Ovary (tissue), 9 donors: ENCODE results near the gene ALK. TPM values are rescaled to one million over a fixed set of nuclear protein-coding genes. Genes with fewer than 3 reads are reported as not detected.

Experiments used
- DNase-seq, 5 donors: peaks; one replicate each; pipeline ENCODE4 v3.0.0-alpha.2; 2019 to 2020
- H3K27ac ChIP-seq, 2 donors: fragments of 200-600 bp; one replicate each; pipeline versions ENCODE4 v1.5.1 to v1.8.0; 2019 to 2022
- H3K27me3 ChIP-seq: fragments of 200-600 bp; one replicate; pipeline ENCODE4 v1.8.0; 2022
- H3K36me3 ChIP-seq: fragments of 200-600 bp; sonication (generic); one replicate; pipeline ENCODE4 v1.5.1; 2019
- H3K4me1 ChIP-seq: one replicate; pipeline ENCODE4 v1.8.1; 2013; ENCODE audit warnings: mild to moderate bottlenecking, moderate library complexity; ENCODE audit not compliant: insufficient read depth
- H3K4me3 ChIP-seq: fragments of 200-600 bp; sonication (generic); one replicate; pipeline ENCODE4 v1.5.1; 2017
- H3K9me3 ChIP-seq, 2 donors: fragments of 200-600 bp in 1 of 2; sonication (generic) in 1 of 2; one replicate each; pipeline versions ENCODE4 v1.5.1 to v1.8.1; 2013 to 2019; ENCODE audit warnings: mild to moderate bottlenecking in 1 of 2, moderate library complexity in 1 of 2
- EP300 ChIP-seq: sonication (generic); formaldehyde crosslinking; IDR thresholded peaks from one replicate; pipeline ENCODE4 v1.6.1; 2017; ENCODE audit warnings: antibody characterized with exemption
- POLR2A ChIP-seq: fragments of 450-650 bp; IDR thresholded peaks from one replicate; pipeline ENCODE4 v1.6.1; 2017; ENCODE audit warnings: antibody characterized with exemption, mild to moderate bottlenecking, moderate library complexity
- WGBS, 3 donors: extraction: QIAGEN DNeasy Blood & Tissue Kit in 1 of 3; methylation state at CpG; one replicate each; pipeline versions ENCODE4 v1.1.5 to v1.1.7; 2013 to 2017; 5-methylcytosine and 5-hydroxymethylcytosine counted together
- intact Hi-C, 4 donors: fragments of 100-400 bp; cut with DNase I; formaldehyde crosslinking; loops; one replicate each; pipeline versions ENCODE4 v1.11.0 to v1.15.1; 2022 to 2023
- polyA plus RNA-seq, 2 donors: library from polyadenylated mRNA; stranded (reverse); fragments of 200-250 nt in 1 of 2; fragments of 350-450 nt in 1 of 2; fragmentation: Illumina TruSeq in 1 of 2; extraction: RNeasy Lipid Tissue Mini Kit (QIAGEN cat#74804) in 1 of 2; gene quantifications; one replicate each; pipeline ENCODE4 v1.2.3, GENCODE V29; 2013 to 2014
- total RNA-seq, 7 donors: library from RNA; depleted of rRNA in 2 of 7; stranded (reverse); fragments of >200 nt in 2 of 7; fragmentation: NEBNext Ultra II Directional in 3 of 7; extraction: Animal tissue kit (Norgen Biotek cat#: 25700) in 3 of 7; gene quantifications; one replicate each; pipeline versions ENCODE4 v1.1.0 to v1.2.4, GENCODE V29; 2016 to 2023
- TF ChIP-seq, protein P1 (sequence below), 3 donors: fragments of 450-650 bp in 2 of 3; fragments of 200-600 bp in 1 of 3; IDR thresholded peaks; one replicate each; pipeline versions ENCODE4 v1.5.1 to v1.8.0; 2016 to 2022; ENCODE audit warnings: antibody characterized with exemption in 3 of 3, mild to moderate bottlenecking in 1 of 3
- donor health status: DM: no; HTN: no; CAD: no; lungs with moderate emphysema.
- donor health status: DM: no; HTN: no; CAD: no.
- donor health status: Bipolar disorder and iron deficiency.
- donor health status: DM: yes; HTN: yes; CAD: no.
- donor health status: DM: no; HTN: no; CAD: no.
- donor health status: DM: yes; HTN: yes; CAD: no.

ALK gene
- total and polyA plus RNA-seq, 9 donors = 0.05 to 1.7 (median 0.23) TPM; not detected in 1

DNA sequence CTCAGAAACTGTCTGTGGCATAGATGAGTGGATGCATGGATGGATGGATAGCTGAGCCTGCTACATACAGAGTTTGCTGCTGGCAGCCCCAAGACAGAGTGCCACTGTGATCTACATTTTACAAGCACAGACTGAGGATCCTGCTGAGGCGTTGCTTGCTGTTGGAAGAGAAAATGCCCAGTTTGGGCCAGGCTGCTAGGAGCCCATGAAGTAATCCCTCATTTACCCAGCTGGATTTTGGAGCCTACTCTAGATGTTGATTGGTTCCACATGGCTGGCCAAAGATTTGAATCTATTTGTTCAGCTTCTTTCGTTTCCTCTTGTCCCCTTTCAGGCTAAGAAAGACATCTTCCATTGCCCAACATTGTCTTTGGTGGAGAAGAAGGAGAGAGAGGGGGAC, 544.8 kb downstream of the ALK start:
- 76 to 85% (median 78%) methylated on average over 2 of the region's 2 CpGs for WGBS, 3 donors

DNA sequence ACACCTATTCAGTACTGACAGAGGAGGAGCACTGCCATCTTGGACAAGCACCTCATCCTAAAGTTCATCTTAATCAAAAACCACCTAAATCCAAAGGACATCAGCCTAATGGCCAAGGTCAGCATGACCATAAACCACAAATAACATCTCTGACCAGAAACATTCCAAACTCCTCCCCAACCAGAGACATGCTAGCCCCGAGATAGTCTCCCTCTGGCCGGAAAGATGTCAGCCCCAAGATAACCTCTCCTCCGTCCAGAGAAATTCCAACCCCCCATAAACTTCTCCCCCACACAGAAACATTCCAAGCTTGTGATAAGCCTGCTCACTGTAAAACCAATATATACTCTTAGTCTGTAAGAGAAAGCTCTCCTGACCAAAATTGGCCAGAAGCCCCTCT, 545.5 kb downstream of the ALK start:
- Histone ChIP-seq H3K27ac (no peak overlapping the region), H3K36me3 (no peaks in the 10 kb centered on the region), H3K27me3 (no peaks in the 10 kb centered on the region), H3K9me3 (no peaks in the 10 kb centered on the region), H3K4me3 (no peak overlapping the region), H3K4me1 (no peaks in the 10 kb centered on the region)
- TF ChIP-seq, protein P1, sequence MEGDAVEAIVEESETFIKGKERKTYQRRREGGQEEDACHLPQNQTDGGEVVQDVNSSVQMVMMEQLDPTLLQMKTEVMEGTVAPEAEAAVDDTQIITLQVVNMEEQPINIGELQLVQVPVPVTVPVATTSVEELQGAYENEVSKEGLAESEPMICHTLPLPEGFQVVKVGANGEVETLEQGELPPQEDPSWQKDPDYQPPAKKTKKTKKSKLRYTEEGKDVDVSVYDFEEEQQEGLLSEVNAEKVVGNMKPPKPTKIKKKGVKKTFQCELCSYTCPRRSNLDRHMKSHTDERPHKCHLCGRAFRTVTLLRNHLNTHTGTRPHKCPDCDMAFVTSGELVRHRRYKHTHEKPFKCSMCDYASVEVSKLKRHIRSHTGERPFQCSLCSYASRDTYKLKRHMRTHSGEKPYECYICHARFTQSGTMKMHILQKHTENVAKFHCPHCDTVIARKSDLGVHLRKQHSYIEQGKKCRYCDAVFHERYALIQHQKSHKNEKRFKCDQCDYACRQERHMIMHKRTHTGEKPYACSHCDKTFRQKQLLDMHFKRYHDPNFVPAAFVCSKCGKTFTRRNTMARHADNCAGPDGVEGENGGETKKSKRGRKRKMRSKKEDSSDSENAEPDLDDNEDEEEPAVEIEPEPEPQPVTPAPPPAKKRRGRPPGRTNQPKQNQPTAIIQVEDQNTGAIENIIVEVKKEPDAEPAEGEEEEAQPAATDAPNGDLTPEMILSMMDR (IDR thresholded peaks at IDR 0.05) = no peak
- no peak for TF ChIP-seq EP300
- no peak for TF ChIP-seq POLR2A
- 3 to 9% (median 8%) methylated on average over 3 of the region's 3 CpGs for WGBS, 3 donors
- no peak for DNase-seq
- intact Hi-C loops = no loop called here

More for the DNA sequence above, 544.8 kb downstream of the ALK start:
- no peak for DNase-seq
- H3K9me3 ChIP-seq = no peaks in the 10 kb centered on the region
- H3K4me1 ChIP-seq = no peaks in the 10 kb centered on the region
- intact Hi-C loops = no loop called here
- no peaks in the 10 kb centered on the region for H3K36me3 ChIP-seq
- TF ChIP-seq EP300 = no peak
- no peak for TF ChIP-seq POLR2A
- TF ChIP-seq, protein P1 (IDR thresholded peaks at IDR 0.05) = no peak
- H3K27ac ChIP-seq = no peak overlapping the region
- H3K4me3 ChIP-seq = no peak overlapping the region
- H3K27me3 ChIP-seq = no peaks in the 10 kb centered on the region

DNA sequence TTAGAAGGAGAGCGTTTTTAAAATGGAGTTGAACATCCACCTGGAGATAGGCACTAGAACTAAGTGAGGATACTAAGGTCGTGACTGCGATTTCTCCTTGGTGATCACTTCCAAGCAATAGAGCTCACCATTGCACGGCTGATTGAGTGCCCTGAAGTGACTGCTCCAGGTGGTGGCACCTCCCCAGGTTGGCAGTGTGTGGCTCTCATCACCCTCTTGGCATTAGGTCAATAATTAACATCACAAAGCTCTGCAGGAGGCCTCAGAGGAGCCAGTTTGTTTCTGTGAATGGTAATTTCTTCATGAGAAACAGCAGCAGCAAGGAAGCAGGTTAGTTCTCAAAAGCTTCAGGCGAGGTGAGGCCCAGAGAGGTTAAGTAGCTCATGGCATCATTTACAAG, 546.6 kb downstream of the ALK start:
- intact Hi-C loops = no loop called here
- no peak overlapping the region for H3K4me3 ChIP-seq
- no peak overlapping the region for H3K27ac ChIP-seq
- no peaks in the 10 kb centered on the region for H3K27me3 ChIP-seq
- DNase-seq = no peak
- no peaks in the 10 kb centered on the region for H3K9me3 ChIP-seq
- 85 to 88% (median 87%) methylated on average over 5 of the region's 5 CpGs for WGBS, 3 donors
- H3K4me1 ChIP-seq = no peaks in the 10 kb centered on the region
- no peaks in the 10 kb centered on the region for H3K36me3 ChIP-seq
- TF ChIP-seq POLR2A (no peak), EP300 (no peak)
- TF ChIP-seq, protein P1 (IDR thresholded peaks at IDR 0.05) = no peak

DNA sequence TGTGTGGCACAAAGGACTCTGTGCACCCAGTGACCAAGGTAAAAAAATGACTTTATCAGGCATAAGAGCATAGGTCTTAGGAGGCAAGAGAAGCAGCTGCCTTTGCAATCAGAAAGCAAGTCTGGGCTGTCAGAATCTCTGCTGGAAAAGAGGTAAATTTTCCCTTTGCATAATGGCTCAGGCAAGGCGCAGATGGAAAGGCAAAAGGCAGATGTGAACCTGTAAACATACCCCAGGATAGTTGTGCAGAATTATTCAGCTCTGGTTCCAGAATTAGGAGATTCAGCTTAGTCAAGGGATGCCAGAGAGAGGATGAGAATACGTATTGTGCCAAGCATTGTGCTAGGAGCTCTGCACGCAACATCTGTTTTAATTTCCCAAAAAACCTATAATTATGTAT, 547.5 kb downstream of the ALK start:
- WGBS, 3 donors = 87 to 91% (median 90%) methylated on average over 3 of the region's 3 CpGs
- Histone ChIP-seq H3K27me3 (no peaks in the 10 kb centered on the region), H3K4me1 (no peaks in the 10 kb centered on the region), H3K27ac (no peak overlapping the region), H3K9me3 (no peaks in the 10 kb centered on the region), H3K36me3 (no peaks in the 10 kb centered on the region), H3K4me3 (no peak overlapping the region)
- intact Hi-C loops = no loop called here
- TF ChIP-seq POLR2A = no peak
- no peak for TF ChIP-seq EP300
- TF ChIP-seq, protein P1 (IDR thresholded peaks at IDR 0.05) = no peak
- no peak for DNase-seq

DNA sequence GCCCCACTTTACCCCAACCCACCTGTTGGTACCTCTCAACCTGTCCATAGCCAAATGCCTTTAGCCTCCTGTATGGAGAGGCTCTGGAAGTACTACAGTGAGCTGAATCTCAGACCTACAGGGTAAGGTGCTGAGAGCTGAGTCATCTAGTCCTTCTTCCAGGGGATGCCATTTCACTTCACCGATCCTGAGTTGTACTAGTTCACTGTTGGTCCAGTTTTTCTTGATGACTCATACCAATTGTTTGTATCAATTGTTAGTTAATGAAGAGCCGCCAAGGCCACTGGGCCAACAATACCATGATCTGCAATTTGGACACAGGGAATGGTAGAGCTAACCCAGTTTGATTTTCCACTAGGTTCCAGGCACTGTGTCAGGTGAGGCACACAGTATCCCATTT, 549.2 kb downstream of the ALK start:
- H3K9me3 ChIP-seq = no peaks in the 10 kb centered on the region
- no peaks in the 10 kb centered on the region for H3K4me1 ChIP-seq
- TF ChIP-seq EP300 (no peak), POLR2A (no peak)
- TF ChIP-seq, protein P1 (IDR thresholded peaks at IDR 0.05) = no peak
- DNase-seq = no peak
- H3K36me3 ChIP-seq = no peaks in the 10 kb centered on the region
- no peaks in the 10 kb centered on the region for H3K27me3 ChIP-seq
- no peak overlapping the region for H3K4me3 ChIP-seq
- H3K27ac ChIP-seq = no peak overlapping the region
- WGBS, 3 donors = 86 to 98% (median 97%) methylated on average over 2 of the region's 2 CpGs
- intact Hi-C loops = no loop called here
